Endodermal cell (in vitro differentiated cells): Measurements from ENCODE around the gene PAX8. TPM values are rescaled to one million over a fixed set of nuclear protein-coding genes. Genes with fewer than 3 reads are reported as not detected.

Experiments
- DNase-seq: peaks from one replicate; pipeline ENCODE4 v3.0.0-alpha.2; 2017
- H3K27ac ChIP-seq: 2 replicates; pipeline ENCODE4 v1.5.1; 2013; ENCODE audit warnings: mild to moderate bottlenecking, low read depth, low read length, moderate library complexity
- H3K27me3 ChIP-seq: 2 replicates; pipeline ENCODE4 v1.6.1; 2013; ENCODE audit warnings: mild to moderate bottlenecking, low read length, moderate library complexity; ENCODE audit not compliant: insufficient read depth, control insufficient read depth, poor library complexity, severe bottlenecking
- H3K36me3 ChIP-seq: 2 replicates; pipeline ENCODE4 v1.7.0; 2013; ENCODE audit warnings: mild to moderate bottlenecking, low read length, moderate library complexity; ENCODE audit not compliant: control insufficient read depth, insufficient read depth
- H3K4me1 ChIP-seq: one replicate; pipeline ENCODE4 v1.7.0; 2013; ENCODE audit warnings: low read length; ENCODE audit not compliant: control insufficient read depth, insufficient read depth
- H3K4me3 ChIP-seq: 2 replicates; pipeline ENCODE4 v1.5.1; 2013; ENCODE audit warnings: mild to moderate bottlenecking, low read length, moderate library complexity
- H3K9ac ChIP-seq: 2 replicates; pipeline ENCODE4 v1.6.1; 2013; ENCODE audit warnings: mild to moderate bottlenecking, low read length, moderate library complexity; ENCODE audit not compliant: poor library complexity, severe bottlenecking; ENCODE audit errors: extremely low read depth
- H3K9me3 ChIP-seq: 2 replicates; pipeline ENCODE4 v1.6.1; 2013; ENCODE audit warnings: mild to moderate bottlenecking, low read length, moderate library complexity; ENCODE audit not compliant: control insufficient read depth
- H3K27ac Mint-ChIP-seq: 2 replicates; pipeline ENCODE4 v1.8.0; 2020; ENCODE audit warnings: mixed read lengths
- H3K27me3 Mint-ChIP-seq: 2 replicates; pipeline ENCODE4 v1.8.0; 2021; ENCODE audit warnings: mild to moderate bottlenecking, mixed read lengths; ENCODE audit not compliant: insufficient read depth
- H3K36me3 Mint-ChIP-seq: 2 replicates; pipeline ENCODE4 v1.8.0; 2020; ENCODE audit warnings: low read depth, mixed read lengths
- H3K4me1 Mint-ChIP-seq: 2 replicates; pipeline ENCODE4 v1.8.0; 2020; ENCODE audit warnings: mixed read lengths
- H3K4me3 Mint-ChIP-seq: 2 replicates; pipeline ENCODE4 v1.8.0; 2020; ENCODE audit warnings: mild to moderate bottlenecking, moderate library complexity, mixed read lengths
- H3K9me3 Mint-ChIP-seq: 2 replicates; pipeline ENCODE4 v1.8.0; 2020; ENCODE audit warnings: mild to moderate bottlenecking, mixed read lengths
- WGBS, 2 experiments: methylation state at CpG; one replicate each; pipeline versions ENCODE4 v1.1.5 to v1.1.7; 2013; ENCODE audit warnings: missing lambda C conversion rate in 2 of 2, mixed read lengths in 1 of 2; ENCODE audit not compliant: insufficient coverage in 1 of 2, insufficient read length in 1 of 2; 5-methylcytosine and 5-hydroxymethylcytosine counted together
- total RNA-seq, 2 donors: library from RNA; stranded (reverse); fragmentation: NEBNext Ultra II Directional in 1 of 2; extraction: Animal tissue kit (Norgen Biotek cat#: 25700) in 1 of 2; gene quantifications; 2 replicates in 1 of 2; 3 replicates in 1 of 2; pipeline ENCODE4 v1.2.1, GENCODE V29; 2021
- TF ChIP-seq, protein P1 (sequence below): fragments of 200-600 bp; sonication (generic); conservative IDR thresholded peaks from 2 replicates; pipeline ENCODE4 v1.5.0; 2021; ENCODE audit warnings: antibody characterized with exemption, mild to moderate bottlenecking

The PAX8 gene
- total RNA-seq, 2 donors from 2014 or later, result 0.09 to 0.11 TPM

GRCh38 chr2:113233593-113234550, 44.8 kb downstream of the PAX8 start:
- TF ChIP-seq, protein P1, sequence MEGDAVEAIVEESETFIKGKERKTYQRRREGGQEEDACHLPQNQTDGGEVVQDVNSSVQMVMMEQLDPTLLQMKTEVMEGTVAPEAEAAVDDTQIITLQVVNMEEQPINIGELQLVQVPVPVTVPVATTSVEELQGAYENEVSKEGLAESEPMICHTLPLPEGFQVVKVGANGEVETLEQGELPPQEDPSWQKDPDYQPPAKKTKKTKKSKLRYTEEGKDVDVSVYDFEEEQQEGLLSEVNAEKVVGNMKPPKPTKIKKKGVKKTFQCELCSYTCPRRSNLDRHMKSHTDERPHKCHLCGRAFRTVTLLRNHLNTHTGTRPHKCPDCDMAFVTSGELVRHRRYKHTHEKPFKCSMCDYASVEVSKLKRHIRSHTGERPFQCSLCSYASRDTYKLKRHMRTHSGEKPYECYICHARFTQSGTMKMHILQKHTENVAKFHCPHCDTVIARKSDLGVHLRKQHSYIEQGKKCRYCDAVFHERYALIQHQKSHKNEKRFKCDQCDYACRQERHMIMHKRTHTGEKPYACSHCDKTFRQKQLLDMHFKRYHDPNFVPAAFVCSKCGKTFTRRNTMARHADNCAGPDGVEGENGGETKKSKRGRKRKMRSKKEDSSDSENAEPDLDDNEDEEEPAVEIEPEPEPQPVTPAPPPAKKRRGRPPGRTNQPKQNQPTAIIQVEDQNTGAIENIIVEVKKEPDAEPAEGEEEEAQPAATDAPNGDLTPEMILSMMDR, result peak; percentile 60
- no peak overlapping the region for H3K9ac ChIP-seq
- H3K27me3 Mint-ChIP-seq, result peaks cover 9% of the 10 kb centered on the region
- H3K27ac ChIP-seq, result no peak overlapping the region
- H3K4me1 Mint-ChIP-seq, result no peaks in the 10 kb centered on the region
- peaks cover 9% of the 10 kb centered on the region for H3K36me3 ChIP-seq
- H3K27me3 ChIP-seq, result no peaks in the 10 kb centered on the region
- no peak overlapping the region for H3K27ac Mint-ChIP-seq
- H3K4me1 ChIP-seq, result no peaks in the 10 kb centered on the region
- H3K4me3 Mint-ChIP-seq, result no peak overlapping the region
- peak; percentile 61 for DNase-seq
- H3K9me3 Mint-ChIP-seq, result peaks cover 7% of the 10 kb centered on the region
- 94 to 95% methylated on average over 4 to 5 of the region's 9 CpGs for WGBS, 2 experiments
- no peaks in the 10 kb centered on the region for H3K9me3 ChIP-seq
- H3K4me3 ChIP-seq, result no peak overlapping the region
- H3K36me3 Mint-ChIP-seq, result no peaks in the 10 kb centered on the region

DNA sequence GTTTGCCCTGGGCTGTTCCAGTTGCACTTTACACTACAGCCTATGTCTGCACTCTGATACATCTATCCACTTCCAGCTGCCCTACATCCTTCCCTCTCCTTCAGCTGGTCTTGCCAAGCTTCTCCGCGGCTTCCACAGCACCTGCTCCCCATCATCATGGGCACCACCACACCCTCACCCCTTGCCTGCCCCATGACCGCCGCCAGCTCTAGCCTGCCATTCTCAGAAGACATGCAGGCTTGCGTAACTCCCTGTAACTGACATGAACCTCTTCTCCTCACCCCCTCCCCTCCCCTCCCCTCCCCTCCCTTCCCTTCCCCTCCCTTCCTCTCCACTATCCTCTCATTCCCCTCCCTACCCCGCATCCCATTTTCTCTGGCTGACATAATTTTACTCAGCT, 46.0 kb downstream of the PAX8 start:
- no peaks in the 10 kb centered on the region for H3K27me3 ChIP-seq
- H3K36me3 Mint-ChIP-seq, result no peaks in the 10 kb centered on the region
- H3K4me3 Mint-ChIP-seq, result no peak overlapping the region
- peaks cover 7% of the 10 kb centered on the region for H3K9me3 Mint-ChIP-seq
- H3K9me3 ChIP-seq, result no peaks in the 10 kb centered on the region
- no peak overlapping the region for H3K9ac ChIP-seq
- H3K27ac ChIP-seq, result no peak overlapping the region
- no peak overlapping the region for H3K4me3 ChIP-seq
- TF ChIP-seq, protein P1, result no peak
- H3K4me1 ChIP-seq, result no peaks in the 10 kb centered on the region
- H3K27me3 Mint-ChIP-seq, result peaks cover 9% of the 10 kb centered on the region
- H3K27ac Mint-ChIP-seq, result no peak overlapping the region
- H3K4me1 Mint-ChIP-seq, result no peaks in the 10 kb centered on the region
- H3K36me3 ChIP-seq, result peaks cover 9% of the 10 kb centered on the region
- DNase-seq, result no peak
- WGBS, 2 experiments, result 85 to 94% methylated on average over 5 to 6 of the region's 6 CpGs

DNA sequence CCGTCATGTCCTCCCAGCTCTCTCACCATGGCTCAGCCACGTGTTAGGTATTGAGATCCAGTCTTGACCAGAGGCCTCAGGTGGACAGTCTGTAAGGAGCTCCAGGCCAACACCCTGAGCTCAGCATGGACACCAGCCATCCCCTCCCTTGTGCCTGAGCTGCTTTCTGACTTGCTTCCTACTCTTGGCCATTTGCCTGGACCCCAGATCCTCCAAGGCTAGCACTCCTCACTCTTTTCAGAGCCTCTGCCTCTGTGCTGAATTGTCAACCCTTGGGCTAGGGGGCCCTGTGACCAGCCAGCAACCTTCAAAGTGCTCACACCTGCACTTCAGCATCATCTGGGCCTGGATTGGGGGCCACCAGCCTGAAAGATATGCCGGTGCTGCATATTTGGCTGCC, 46.6 kb downstream of the PAX8 start:
- H3K4me1 Mint-ChIP-seq, result peaks cover 3% of the 10 kb centered on the region
- Histone ChIP-seq H3K27me3 (no peaks in the 10 kb centered on the region), H3K9me3 (no peaks in the 10 kb centered on the region), H3K27ac (no peak overlapping the region), H3K9ac (no peak overlapping the region), H3K36me3 (peaks cover 4% of the 10 kb centered on the region), H3K4me3 (no peak overlapping the region), H3K4me1 (no peaks in the 10 kb centered on the region)
- no peak overlapping the region for H3K4me3 Mint-ChIP-seq
- no peak for DNase-seq
- no peaks in the 10 kb centered on the region for H3K36me3 Mint-ChIP-seq
- peaks cover 9% of the 10 kb centered on the region for H3K27me3 Mint-ChIP-seq
- TF ChIP-seq, protein P1, result no peak
- H3K9me3 Mint-ChIP-seq, result peaks cover 7% of the 10 kb centered on the region
- WGBS, 2 experiments, result 79 to 93% methylated on average over 2 to 3 of the region's 3 CpGs
- H3K27ac Mint-ChIP-seq, result no peak overlapping the region
